Gastrocnemius medialis (tissue), 4 donors: ENCODE results near the gene LZTFL1.

ENCODE experiments used
- POLR2A ChIP-seq, 2 donors: fragments of 450-650 bp; IDR thresholded peaks; one replicate each; pipeline ENCODE4 v1.6.1; 2017; ENCODE audit warnings: antibody characterized with exemption in 2 of 2, mild to moderate bottlenecking in 2 of 2, moderate library complexity in 2 of 2
- TF ChIP-seq, protein P1 (sequence below), 5 experiments: fragments of 450-650 bp in 3 of 5; fragments of 200-600 bp in 2 of 5; sonication (generic) in 2 of 5; IDR thresholded peaks in 4 of 5; conservative IDR thresholded peaks in 1 of 5; 1 replicate in 4 of 5; 2 replicates in 1 of 5; pipeline ENCODE4 v1.5.1; 2016 to 2019; ENCODE audit warnings: antibody characterized with exemption in 5 of 5, mild to moderate bottlenecking in 3 of 5, moderate library complexity in 3 of 5

DNA sequence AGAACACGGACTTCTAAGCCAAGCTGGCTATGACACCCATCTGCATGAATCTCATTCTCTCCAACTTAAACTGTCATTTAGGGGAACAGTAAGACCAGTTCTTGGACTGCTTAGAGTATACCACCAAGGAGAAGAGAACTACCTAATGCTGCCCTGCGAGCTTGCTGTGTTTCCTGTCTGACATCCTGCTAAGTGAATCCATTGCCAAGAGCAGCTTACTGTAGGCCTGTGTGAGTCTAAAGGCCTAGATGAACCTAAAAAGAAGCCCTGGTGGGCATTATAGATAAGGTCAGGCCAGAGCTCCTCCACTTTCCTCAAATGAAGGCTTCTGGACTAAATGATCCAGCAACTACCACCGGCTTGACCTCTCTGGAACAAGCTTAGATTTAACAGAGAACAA lies 15.0 kb downstream of the LZTFL1 start:
- TF ChIP-seq POLR2A (IDR thresholded peaks at IDR 0.05): no peak
- TF ChIP-seq, protein P1, sequence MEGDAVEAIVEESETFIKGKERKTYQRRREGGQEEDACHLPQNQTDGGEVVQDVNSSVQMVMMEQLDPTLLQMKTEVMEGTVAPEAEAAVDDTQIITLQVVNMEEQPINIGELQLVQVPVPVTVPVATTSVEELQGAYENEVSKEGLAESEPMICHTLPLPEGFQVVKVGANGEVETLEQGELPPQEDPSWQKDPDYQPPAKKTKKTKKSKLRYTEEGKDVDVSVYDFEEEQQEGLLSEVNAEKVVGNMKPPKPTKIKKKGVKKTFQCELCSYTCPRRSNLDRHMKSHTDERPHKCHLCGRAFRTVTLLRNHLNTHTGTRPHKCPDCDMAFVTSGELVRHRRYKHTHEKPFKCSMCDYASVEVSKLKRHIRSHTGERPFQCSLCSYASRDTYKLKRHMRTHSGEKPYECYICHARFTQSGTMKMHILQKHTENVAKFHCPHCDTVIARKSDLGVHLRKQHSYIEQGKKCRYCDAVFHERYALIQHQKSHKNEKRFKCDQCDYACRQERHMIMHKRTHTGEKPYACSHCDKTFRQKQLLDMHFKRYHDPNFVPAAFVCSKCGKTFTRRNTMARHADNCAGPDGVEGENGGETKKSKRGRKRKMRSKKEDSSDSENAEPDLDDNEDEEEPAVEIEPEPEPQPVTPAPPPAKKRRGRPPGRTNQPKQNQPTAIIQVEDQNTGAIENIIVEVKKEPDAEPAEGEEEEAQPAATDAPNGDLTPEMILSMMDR (IDR thresholded peaks at IDR 0.05 in 4 of 5, conservative IDR thresholded peaks at IDR 0.05 in 1 of 5): no peak
